A673 (cell line): ENCODE measurements around the gene PMPCA. TPM values are rescaled to one million over a fixed set of nuclear protein-coding genes. Genes with fewer than 3 reads are reported as not detected.

ENCODE experiments used
- BruUV-seq: library from RNA; stranded (reverse); fragments of 400-500 nt; replicated peaks from 2 replicates; lab custom pipeline; 2021; lab: Mats Ljungman, UMichigan
- CTCF ChIA-PET: fragments of 300-600 bp; sonication (Branson Sonifier 250); formaldehyde crosslinking; loops from one replicate; lab custom pipeline; 2022; ENCODE audit warnings: antibody characterized with exemption; lab: Charles Lee
- POLR2A ChIA-PET: fragments of 300-600 bp; sonication (Branson Sonifier 250); formaldehyde crosslinking; loops from one replicate; lab custom pipeline; 2022; ENCODE audit warnings: antibody characterized with exemption; ENCODE audit not compliant: low non-redundant PET; lab: Charles Lee
- DNase-seq: peaks from one replicate; pipeline ENCODE4 v3.0.0-alpha.2; 2015; ENCODE audit warnings: low spot score
- H3K27ac ChIP-seq: fragments of 200-600 bp; sonication (generic); 2 replicates; pipeline ENCODE4 v1.5.1; 2016; ENCODE audit warnings: mixed run types, low read depth, mild to moderate bottlenecking, mixed read lengths, antibody characterized with exemption, low read length; ENCODE audit not compliant: poor library complexity, severe bottlenecking
- H3K27me3 ChIP-seq: fragments of 200-600 bp; sonication (generic); replicated peaks from 2 replicates; pipeline ENCODE4 v1.6.1; 2017; ENCODE audit warnings: mixed run types, low read depth, mild to moderate bottlenecking, mixed read lengths, antibody characterized with exemption, low read length; ENCODE audit not compliant: insufficient read depth, poor library complexity
- H3K36me3 ChIP-seq: fragments of 200-600 bp; sonication (generic); 2 replicates; pipeline ENCODE4 v1.6.1; 2016; ENCODE audit warnings: mixed run types, mild to moderate bottlenecking, mixed read lengths, antibody characterized with exemption, low read length; ENCODE audit not compliant: insufficient read depth, poor library complexity, severe bottlenecking
- H3K4me1 ChIP-seq: fragments of 200-600 bp; sonication (generic); 2 replicates; pipeline ENCODE4 v1.6.1; 2017; ENCODE audit warnings: mixed run types, mild to moderate bottlenecking, mixed read lengths, antibody characterized with exemption, low read length; ENCODE audit not compliant: insufficient read depth, poor library complexity, severe bottlenecking
- H3K4me3 ChIP-seq: fragments of 200-600 bp; sonication (generic); 2 replicates; pipeline ENCODE4 v1.5.1; 2016; ENCODE audit warnings: low read depth, mixed run types, mild to moderate bottlenecking, mixed read lengths, low read length; ENCODE audit not compliant: poor library complexity, severe bottlenecking
- H3K9me3 ChIP-seq: fragments of 200-600 bp; sonication (generic); 2 replicates; pipeline ENCODE4 v1.6.1; 2016; ENCODE audit warnings: mixed run types, low read depth, mild to moderate bottlenecking, mixed read lengths, antibody characterized with exemption, low read length; ENCODE audit not compliant: poor library complexity, severe bottlenecking
- EZH2 ChIP-seq: fragments of 200-600 bp; sonication (generic); IDR thresholded peaks from 2 replicates; pipeline ENCODE4 v1.6.1; 2017; ENCODE audit warnings: borderline replicate concordance, low read depth, mild to moderate bottlenecking, mixed read lengths, antibody characterized with exemption, low read length; ENCODE audit not compliant: poor library complexity, severe bottlenecking
- intact Hi-C: fragments of 100-400 bp; cut with micrococcal nuclease; formaldehyde crosslinking; loops from one replicate; pipeline ENCODE4 v1.10.0; 2022; ENCODE audit not compliant: unreplicated experiment
- total RNA-seq: library from RNA; stranded (reverse); gene quantifications from 2 replicates; pipeline ENCODE4 v1.2.3, GENCODE V29; 2021
- TF ChIP-seq, protein P1 (sequence below): fragments of 300-800, 200-600 bp; sonication (generic); conservative IDR thresholded peaks from 2 replicates; pipeline ENCODE4 v1.5.1; 2017; ENCODE audit warnings: low read depth, mild to moderate bottlenecking, antibody characterized with exemption, low read length, moderate library complexity, mixed read lengths

PMPCA gene
- total RNA-seq, 1 experiment from 2014 or later = 94.8 TPM

GRCh38 chr9:136416427-136416826 lies 6.0 kb downstream of the PMPCA start:
- CTCF ChIA-PET = no interaction called here
- no TSS peak for BruUV-seq
- TF ChIP-seq, protein P1, sequence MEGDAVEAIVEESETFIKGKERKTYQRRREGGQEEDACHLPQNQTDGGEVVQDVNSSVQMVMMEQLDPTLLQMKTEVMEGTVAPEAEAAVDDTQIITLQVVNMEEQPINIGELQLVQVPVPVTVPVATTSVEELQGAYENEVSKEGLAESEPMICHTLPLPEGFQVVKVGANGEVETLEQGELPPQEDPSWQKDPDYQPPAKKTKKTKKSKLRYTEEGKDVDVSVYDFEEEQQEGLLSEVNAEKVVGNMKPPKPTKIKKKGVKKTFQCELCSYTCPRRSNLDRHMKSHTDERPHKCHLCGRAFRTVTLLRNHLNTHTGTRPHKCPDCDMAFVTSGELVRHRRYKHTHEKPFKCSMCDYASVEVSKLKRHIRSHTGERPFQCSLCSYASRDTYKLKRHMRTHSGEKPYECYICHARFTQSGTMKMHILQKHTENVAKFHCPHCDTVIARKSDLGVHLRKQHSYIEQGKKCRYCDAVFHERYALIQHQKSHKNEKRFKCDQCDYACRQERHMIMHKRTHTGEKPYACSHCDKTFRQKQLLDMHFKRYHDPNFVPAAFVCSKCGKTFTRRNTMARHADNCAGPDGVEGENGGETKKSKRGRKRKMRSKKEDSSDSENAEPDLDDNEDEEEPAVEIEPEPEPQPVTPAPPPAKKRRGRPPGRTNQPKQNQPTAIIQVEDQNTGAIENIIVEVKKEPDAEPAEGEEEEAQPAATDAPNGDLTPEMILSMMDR = no peak
- H3K9me3 ChIP-seq = no peaks in the 10 kb centered on the region
- H3K27ac ChIP-seq = no peak overlapping the region
- H3K27me3 ChIP-seq = no peaks in the 10 kb centered on the region
- H3K4me3 ChIP-seq = no peak overlapping the region
- H3K36me3 ChIP-seq = peaks cover 82% of the 10 kb centered on the region
- H3K4me1 ChIP-seq = peaks cover 8% of the 10 kb centered on the region
- intact Hi-C loops = no loop called here
- POLR2A ChIA-PET = no interaction called here
- DNase-seq = no peak

GRCh38 chr9:136416914-136417313 lies 6.5 kb downstream of the PMPCA start:
- Histone ChIP-seq H3K9me3 (no peaks in the 10 kb centered on the region), H3K27me3 (no peaks in the 10 kb centered on the region), H3K36me3 (peaks cover 83% of the 10 kb centered on the region), H3K4me3 (no peak overlapping the region), H3K4me1 (peaks cover 3% of the 10 kb centered on the region), H3K27ac (no peak overlapping the region)
- no peak for DNase-seq
- POLR2A ChIA-PET = no interaction called here
- BruUV-seq = no TSS peak
- CTCF ChIA-PET = no interaction called here
- TF ChIP-seq, protein P1 = no peak
- TF ChIP-seq EZH2 = no peak
- intact Hi-C loops = no loop called here

GRCh38 chr9:136418182-136419091 lies 8.0 kb downstream of the PMPCA start:
- Histone ChIP-seq H3K27ac (no peak overlapping the region), H3K36me3 (peaks cover 83% of the 10 kb centered on the region), H3K4me3 (no peak overlapping the region), H3K9me3 (no peaks in the 10 kb centered on the region), H3K27me3 (no peaks in the 10 kb centered on the region), H3K4me1 (no peaks in the 10 kb centered on the region)
- BruUV-seq = no TSS peak
- intact Hi-C loops = no loop called here
- TF ChIP-seq, protein P1 = no peak
- TF ChIP-seq EZH2 = no peak
- no peak for DNase-seq
- CTCF ChIA-PET = no interaction called here
- POLR2A ChIA-PET = no interaction called here
